NCI-H2081 treated with DMSO at 0.1 percent for 48 hours (cell line): ENCODE data around the gene RASD1.
"Not testable (repeated sequence)": the region's sequence is repeated elsewhere in the genome, so short reads cannot be mapped to it uniquely, and the experiment has no call there.

Experiments used
- DNase-seq: peaks from one replicate; lab custom pipeline; 2025; lab: John Stamatoyannopoulos, UW

The RASD1 gene

GRCh38 chr17:17497065-17497844, 1.1 kb upstream of the RASD1 start:
- DNase-seq: no peak

GRCh38 chr17:17495536-17496188, 533 bp downstream of the RASD1 start:
- no peak for DNase-seq

DNA sequence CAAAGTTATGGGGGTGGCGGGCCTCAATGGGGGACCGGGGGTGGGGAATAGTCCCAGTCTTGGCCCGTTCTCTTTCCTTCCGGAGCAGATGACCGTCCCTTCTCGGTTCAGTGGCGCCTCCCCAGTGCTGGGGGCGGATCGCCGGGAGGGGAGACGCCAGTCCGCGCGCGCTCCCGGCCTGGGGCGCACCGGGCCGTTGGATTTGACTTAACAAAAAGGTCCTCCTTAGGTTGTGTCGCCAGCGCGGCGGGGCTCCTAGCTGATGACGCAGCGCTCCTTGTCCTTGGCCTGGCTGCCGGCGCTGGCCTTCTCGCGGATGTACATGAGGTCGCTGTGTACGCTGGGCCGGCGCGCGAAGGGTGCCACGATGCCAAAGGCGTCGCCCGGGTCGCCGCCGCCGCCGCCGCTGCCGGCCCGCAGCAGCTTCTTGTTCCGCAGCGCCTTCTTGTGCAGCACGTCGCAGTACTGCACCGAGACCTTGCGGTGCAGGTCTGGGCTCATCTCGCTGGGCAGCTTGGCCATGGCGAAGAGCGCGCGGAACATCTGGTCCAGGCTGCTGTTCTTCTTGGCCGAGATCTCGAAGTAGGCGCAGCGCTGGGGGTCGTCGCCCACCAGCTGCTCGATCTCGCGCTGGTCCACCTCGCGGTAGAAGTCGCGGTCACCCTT, 1.2 kb downstream of the RASD1 start:
- no peak for DNase-seq

- DNase-seq: no peak
These were observed 1.7 kb downstream of the RASD1 start for GRCh38 chr17:17494499-17494869.

DNA sequence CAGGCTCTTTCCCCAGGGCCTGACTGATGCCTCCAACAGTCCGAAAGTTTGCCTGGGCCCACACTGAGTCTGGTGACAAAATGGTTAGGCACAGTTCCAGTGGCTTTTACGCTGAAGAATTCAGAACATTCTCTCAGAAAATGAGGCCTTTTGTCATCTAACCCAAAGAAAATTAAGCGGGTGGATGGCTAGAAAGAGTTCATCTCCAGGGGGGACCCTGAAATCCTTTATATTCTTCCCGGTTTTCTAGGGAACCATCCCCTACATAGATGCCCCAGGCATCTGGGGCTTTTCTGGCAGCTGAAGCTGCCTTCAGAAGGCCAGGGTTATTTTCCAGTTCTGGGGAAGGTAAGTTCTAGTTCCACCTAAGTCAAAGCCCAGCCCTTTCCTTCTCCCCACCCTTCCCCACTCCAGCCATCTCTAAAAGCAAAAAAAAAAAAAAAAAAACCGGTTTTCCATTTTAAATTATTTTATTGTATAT, 2.2 kb downstream of the RASD1 start:
- DNase-seq: no peak

DNA sequence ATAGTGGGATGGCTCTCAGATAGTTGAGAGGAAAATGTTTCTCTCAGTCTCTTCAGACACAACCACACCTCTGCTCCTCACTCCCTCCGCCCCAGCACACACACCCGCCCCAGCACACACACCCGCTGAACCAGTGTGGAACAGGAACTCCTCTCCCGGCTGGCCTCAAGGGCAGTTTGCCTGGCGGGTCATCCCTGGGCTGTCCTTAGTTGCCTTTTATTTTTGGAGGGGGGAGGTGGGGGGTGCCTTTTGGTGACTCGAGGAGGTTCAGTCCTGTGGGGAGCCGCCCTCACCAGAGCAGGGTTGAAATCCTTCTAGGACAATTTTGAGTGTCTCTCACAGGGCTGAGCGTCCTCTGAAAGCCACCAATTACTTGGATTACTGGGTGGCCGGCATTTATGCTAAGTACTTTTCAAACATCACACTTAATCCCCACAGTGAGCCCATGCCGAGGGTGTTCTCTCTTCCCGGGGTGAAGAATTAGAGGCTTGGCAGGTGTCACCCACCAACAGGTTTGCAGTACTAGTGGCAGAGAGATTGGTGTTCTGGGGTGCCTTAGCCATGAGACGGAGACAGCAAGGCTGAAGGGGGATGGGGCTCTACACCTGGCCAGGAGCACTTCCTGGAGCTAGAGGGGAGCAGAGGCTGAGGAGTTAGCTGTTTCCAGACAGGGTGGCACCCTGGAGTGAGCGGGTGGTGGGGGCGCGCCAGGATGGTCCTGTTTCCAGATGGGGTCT, 2.8 kb downstream of the RASD1 start:
- no peak for DNase-seq

DNA sequence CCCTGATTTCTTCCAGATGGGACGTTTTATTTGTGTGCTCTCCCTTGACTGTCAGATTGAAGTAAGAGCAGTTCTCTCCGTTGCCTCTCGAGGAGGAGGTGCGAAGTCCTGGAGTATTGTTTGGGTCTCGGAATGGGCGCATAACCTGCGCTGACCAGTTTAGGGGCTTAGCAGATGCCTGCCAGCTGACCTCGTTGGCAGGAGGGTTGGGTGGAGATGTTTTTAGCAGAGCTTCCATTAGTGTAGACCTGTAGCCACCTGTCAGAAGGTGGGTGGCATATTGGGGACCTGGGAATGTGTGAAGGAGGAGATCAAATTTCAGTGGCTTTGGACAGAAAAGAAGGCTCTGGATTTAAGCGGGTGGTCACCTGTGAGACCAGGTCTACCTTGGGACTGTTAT, 3.6 kb downstream of the RASD1 start:
- no peak for DNase-seq

GRCh38 chr17:17492085-17492484, 4.1 kb downstream of the RASD1 start:
- no peak for DNase-seq

- no peak for DNase-seq
These were observed 4.6 kb downstream of the RASD1 start for GRCh38 chr17:17491546-17491988.

DNA sequence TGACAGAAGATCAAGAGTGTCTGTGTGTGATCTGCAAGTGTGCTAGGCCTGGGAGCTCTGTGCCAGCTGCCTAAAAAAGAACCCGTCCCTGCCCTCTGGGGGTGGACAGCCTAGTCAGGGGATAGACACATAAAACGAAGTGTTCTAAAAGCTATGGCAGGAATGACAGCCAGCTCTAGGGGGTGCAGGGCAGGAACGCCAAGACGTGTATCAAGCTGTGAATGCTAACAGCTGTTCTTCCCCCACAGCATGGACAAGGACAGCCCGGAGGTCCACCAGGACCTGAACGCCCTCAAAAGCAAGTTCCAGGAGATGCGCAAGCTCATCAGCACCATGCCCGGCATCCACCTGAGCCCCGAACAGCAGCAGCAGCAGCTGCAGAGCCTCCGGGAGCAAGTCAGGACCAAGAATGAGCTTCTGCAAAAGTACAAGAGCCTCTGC, 5.1 kb downstream of the RASD1 start:
- no peak for DNase-seq

- DNase-seq: no peak
These were observed 8.2 kb downstream of the RASD1 start for GRCh38 chr17:17487998-17488397.

- not testable (repeated sequence) for DNase-seq
These were observed 9.8 kb downstream of the RASD1 start for GRCh38 chr17:17486416-17486815.

GRCh38 chr17:17485420-17485819, 10.8 kb downstream of the RASD1 start:
- no peak for DNase-seq

DNA sequence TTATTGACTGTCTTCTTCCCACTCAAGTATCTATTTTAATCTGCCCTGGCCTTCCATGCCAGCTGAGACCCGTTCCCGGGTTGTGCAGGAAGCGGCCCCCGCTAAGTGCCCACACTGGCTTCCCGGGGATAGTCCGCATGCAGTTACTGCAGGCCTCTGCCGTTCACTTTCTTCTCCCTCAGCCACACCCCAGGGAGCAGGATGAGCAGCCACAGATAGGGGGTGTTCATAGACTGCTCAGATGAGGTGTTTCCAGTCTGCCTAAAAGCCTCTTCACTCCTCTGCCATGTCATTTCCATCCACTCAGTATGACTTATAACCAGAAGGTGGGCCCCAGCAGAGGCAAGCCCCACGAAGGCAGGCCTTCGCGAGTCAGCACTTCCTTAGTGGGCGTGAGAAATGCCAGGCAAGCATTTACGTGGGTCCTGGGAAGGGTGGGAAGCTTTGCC, 11.7 kb downstream of the RASD1 start:
- DNase-seq: no peak

- DNase-seq: no peak
These were observed 14.3 kb downstream of the RASD1 start for GRCh38 chr17:17481860-17482259.

- DNase-seq: no peak
These were observed 15.5 kb downstream of the RASD1 start for GRCh38 chr17:17480593-17481148.

GRCh38 chr17:17479209-17479608, 17.0 kb downstream of the RASD1 start:
- DNase-seq: no peak

- DNase-seq: peak; percentile 33
These were observed 19.2 kb downstream of the RASD1 start, which contains the start of gene MED9 for GRCh38 chr17:17476865-17477467. MED9 (plus strand) TSS chr17:17477000; CDS start chr17:17477042, 42 bp downstream.

GRCh38 chr17:17474341-17474740, 21.9 kb downstream of the RASD1 start:
- no peak for DNase-seq

DNA sequence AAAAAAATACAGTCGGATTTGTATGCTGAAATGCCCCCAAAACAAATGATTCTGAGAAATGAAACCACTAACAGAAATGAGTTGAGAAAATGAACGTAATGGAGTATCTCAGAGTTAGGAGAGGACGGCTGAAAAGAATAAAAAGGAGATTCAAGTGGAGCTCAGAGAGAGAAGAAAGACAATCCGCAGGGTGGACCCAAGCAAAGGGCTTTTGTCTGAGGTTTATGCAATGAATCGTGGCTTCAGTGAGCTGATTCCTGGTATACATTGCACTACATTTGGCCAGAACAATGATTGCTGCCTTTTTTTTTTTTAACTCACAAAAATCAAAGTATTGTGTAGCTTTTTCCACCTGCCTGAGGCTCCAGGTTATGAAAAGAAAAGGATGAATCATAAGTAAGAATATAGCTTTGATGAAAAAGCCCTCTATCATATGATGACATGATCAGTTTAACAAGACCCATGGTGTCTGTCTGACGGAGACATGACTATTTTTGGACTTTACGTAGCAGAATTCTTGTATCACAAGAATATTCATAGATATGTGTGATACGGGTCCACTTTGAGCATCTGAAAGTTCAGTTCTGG, 23.8 kb downstream of the RASD1 start:
- no peak for DNase-seq

GRCh38 chr17:17469996-17470395, 26.2 kb downstream of the RASD1 start:
- no peak for DNase-seq
